HCT116 (cell line): Measurements from ENCODE around the gene PGPEP1. TPM values are rescaled to one million over a fixed set of nuclear protein-coding genes. Genes with fewer than 3 reads are reported as not detected.

ENCODE experiments used
- ATAC-seq: fragments of 200-7000 bp; cut with Tn5 transposase; 2 replicates; pipeline ENCODE4 v1.9.1; 2020; ENCODE audit warnings: mild to moderate bottlenecking, moderate library complexity
- BruUV-seq: library from RNA; stranded (reverse); fragments of 400-500 nt; replicated peaks from 2 replicates; lab custom pipeline; 2021; lab: Mats Ljungman, UMichigan
- CTCF ChIA-PET: fragments of 300-600 bp; sonication (Branson Sonifier 250); formaldehyde crosslinking; loops from one replicate; lab custom pipeline; 2021; ENCODE audit warnings: antibody characterized with exemption; lab: Charles Lee
- POLR2A ChIA-PET: fragments of 300-600, 350-600 bp; sonication (Branson Sonifier 250); formaldehyde crosslinking; loops from one replicate; lab custom pipeline; 2021; ENCODE audit warnings: antibody characterized with exemption; lab: Charles Lee
- RAD21 ChIA-PET, 2 experiments: fragments of 300-600 bp; sonication (Branson Sonifier 250); formaldehyde crosslinking; loops; one replicate each; lab custom pipeline; 2023; ENCODE audit warnings: low total read pairs in 2 of 2; ENCODE audit not compliant: uncharacterized antibody in 2 of 2, unreplicated experiment in 2 of 2, low non-redundant PET in 1 of 2; lab: Charles Lee
- DNase-seq: peaks from one replicate; pipeline ENCODE4 v3.0.0-alpha.2; 2010; ENCODE audit warnings: low read depth, low spot score
- H2AFZ ChIP-seq: fragments of 200-600 bp; shearing (Covaris generic), sonication (generic); 2 replicates; pipeline ENCODE4 v1.6.1; 2017; ENCODE audit warnings: low read depth, mixed run types, mixed read lengths, antibody characterized with exemption, low read length; ENCODE audit not compliant: poor library complexity, severe bottlenecking
- H3K27ac ChIP-seq: 2 replicates; pipeline ENCODE4 v1.5.1; 2012; ENCODE audit warnings: low read depth, low read length
- H3K27me3 ChIP-seq: fragments of 200-600 bp; sonication (generic); 2 replicates; pipeline ENCODE4 v1.6.1; 2016; ENCODE audit warnings: mixed run types, low read length, mixed read lengths; ENCODE audit not compliant: insufficient read depth
- H3K36me3 ChIP-seq, 2 experiments: fragments of 200-500 bp in 1 of 2; fragments of 200-600 bp in 1 of 2; sonication (Bioruptor generic) in 1 of 2; sonication (generic) in 1 of 2; 2 replicates each; pipeline versions ENCODE4 v1.5.1 to v1.6.1; 2014 to 2016; ENCODE audit warnings: low read length in 2 of 2, inconsistent platforms in 1 of 2, mixed read lengths in 1 of 2, mixed run types in 1 of 2; ENCODE audit not compliant: insufficient read depth in 2 of 2, control insufficient read depth in 1 of 2
- H3K4me1 ChIP-seq, 2 experiments: fragments of 200-600 bp in 1 of 2; sonication (generic) in 1 of 2; 2 replicates each; pipeline versions ENCODE4 v1.5.1 to v1.6.1; 2012 to 2017; ENCODE audit warnings: low read length in 2 of 2, inconsistent platforms in 1 of 2, mild to moderate bottlenecking in 1 of 2, mixed read lengths in 1 of 2, mixed run types in 1 of 2, moderate library complexity in 1 of 2; ENCODE audit not compliant: insufficient read depth in 2 of 2, control insufficient read depth in 1 of 2
- H3K4me2 ChIP-seq: fragments of 200-600 bp; sonication (generic); 2 replicates; pipeline ENCODE4 v1.6.1; 2017; ENCODE audit warnings: mixed run types, low read length, mixed read lengths
- H3K4me3 ChIP-seq, 2 experiments: fragments of 200-600 bp in 1 of 2; sonication (generic) in 1 of 2; replicated peaks in 1 of 2; 2 replicates each; pipeline ENCODE4 v1.5.1; 2011 to 2016; ENCODE audit warnings: low read length in 2 of 2, control low read depth in 1 of 2, low read depth in 1 of 2, mild to moderate bottlenecking in 1 of 2, mixed read lengths in 1 of 2, mixed run types in 1 of 2
- H3K79me2 ChIP-seq: fragments of 200-600 bp; sonication (generic); 2 replicates; pipeline ENCODE4 v1.6.1; 2017; ENCODE audit warnings: mild to moderate bottlenecking, mixed run types, low read length, moderate library complexity, mixed read lengths; ENCODE audit not compliant: insufficient read depth
- H3K9ac ChIP-seq: fragments of 200-600 bp; sonication (generic); 2 replicates; pipeline ENCODE4 v1.6.1; 2016; ENCODE audit warnings: low read length, mixed read lengths
- H3K9me2 ChIP-seq: fragments of 200-600 bp; sonication (generic), shearing (Covaris generic); 2 replicates; pipeline ENCODE4 v1.6.1; 2017; ENCODE audit warnings: mixed run types, mild to moderate bottlenecking, moderate library complexity; ENCODE audit not compliant: insufficient read depth
- H3K9me3 ChIP-seq, 2 experiments: fragments of 200-500 bp in 1 of 2; fragments of 200-600 bp in 1 of 2; sonication (Bioruptor generic) in 1 of 2; sonication (generic) in 1 of 2; 2 replicates each; pipeline ENCODE4 v1.6.1; 2014 to 2017; ENCODE audit warnings: low read length in 2 of 2, mixed read lengths in 2 of 2, inconsistent platforms in 1 of 2, low read depth in 1 of 2, mild to moderate bottlenecking in 1 of 2, mixed run types in 1 of 2, moderate library complexity in 1 of 2; ENCODE audit not compliant: control insufficient read depth in 1 of 2, insufficient read depth in 1 of 2
- H4K20me1 ChIP-seq: fragments of 200-600 bp; sonication (generic), shearing (Covaris generic); 2 replicates; pipeline ENCODE4 v1.6.1; 2017; ENCODE audit warnings: mixed run types, mild to moderate bottlenecking, moderate library complexity; ENCODE audit not compliant: insufficient read depth
- CEBPB ChIP-seq: IDR thresholded peaks from 2 replicates; pipeline ENCODE4 v1.6.1; 2012; ENCODE audit warnings: low read depth
- CTCF ChIP-seq, 3 experiments: fragments of 200-600 bp in 1 of 3; sonication (generic) in 1 of 3; IDR thresholded peaks in 2 of 3; conservative IDR thresholded peaks in 1 of 3; 2 replicates each; pipeline ENCODE4 v1.5.1; 2012 to 2017; ENCODE audit warnings: low read depth in 2 of 3, low read length in 2 of 3, antibody characterized with exemption in 1 of 3, borderline replicate concordance in 1 of 3, control low read depth in 1 of 3, mild to moderate bottlenecking in 1 of 3, mixed read lengths in 1 of 3, mixed run types in 1 of 3, moderate library complexity in 1 of 3; ENCODE audit not compliant: insufficient read depth in 1 of 3
- EGR1 ChIP-seq: IDR thresholded peaks from 2 replicates; pipeline ENCODE4 v1.6.1; 2012; ENCODE audit warnings: low read depth
- EZH2 ChIP-seq: fragments of 200-600 bp; sonication (generic); IDR thresholded peaks from 2 replicates; pipeline ENCODE4 v1.6.1; 2017; ENCODE audit warnings: antibody characterized with exemption, mixed run types
- FOSL1 ChIP-seq: IDR thresholded peaks from 2 replicates; pipeline ENCODE4 v1.6.1; 2012; ENCODE audit warnings: low read depth
- JUND ChIP-seq: IDR thresholded peaks from 2 replicates; pipeline ENCODE4 v1.6.1; 2012
- MAX ChIP-seq: IDR thresholded peaks from 2 replicates; pipeline ENCODE4 v1.6.1; 2012
- POLR2AphosphoS5 ChIP-seq: IDR thresholded peaks from 2 replicates; pipeline ENCODE4 v1.6.1; 2011; ENCODE audit warnings: mild to moderate bottlenecking, low read depth, low read length, moderate library complexity
- RAD21 ChIP-seq: IDR thresholded peaks from 2 replicates; pipeline ENCODE4 v1.6.1; 2012; ENCODE audit warnings: low read depth, mild to moderate bottlenecking
- REST ChIP-seq: IDR thresholded peaks from 2 replicates; pipeline ENCODE4 v1.6.1; 2012; ENCODE audit warnings: low read depth
- SIN3A ChIP-seq: IDR thresholded peaks from 2 replicates; pipeline ENCODE4 v1.6.1; 2012; ENCODE audit warnings: low read depth
- SP1 ChIP-seq: IDR thresholded peaks from 2 replicates; pipeline ENCODE4 v1.6.1; 2012; ENCODE audit warnings: low read depth
- SRF ChIP-seq: IDR thresholded peaks from 2 replicates; pipeline ENCODE4 v1.6.1; 2012; ENCODE audit warnings: low read depth
- TCF7L2 ChIP-seq: IDR thresholded peaks from 2 replicates; pipeline ENCODE4 v1.7.0; 2011; ENCODE audit warnings: borderline replicate concordance, inconsistent platforms; ENCODE audit not compliant: insufficient read depth, insufficient read length; ENCODE audit errors: extremely low read depth
- YY1 ChIP-seq: IDR thresholded peaks from 2 replicates; pipeline ENCODE4 v1.6.1; 2011; ENCODE audit warnings: low read length, low read depth, moderate library complexity, mild to moderate bottlenecking; ENCODE audit not compliant: insufficient replicate concordance; ENCODE audit errors: extremely low read depth
- ZBTB33 ChIP-seq: IDR thresholded peaks from 2 replicates; pipeline ENCODE4 v1.6.1; 2011; ENCODE audit warnings: mild to moderate bottlenecking, low read length, moderate library complexity; ENCODE audit not compliant: insufficient replicate concordance; ENCODE audit errors: extremely low read depth
- intact Hi-C: fragments of 100-400 bp; cut with micrococcal nuclease; formaldehyde crosslinking; loops from 2 replicates; pipeline ENCODE4 v1.10.0; 2022
- total RNA-seq: library from RNA; stranded (reverse); gene quantifications from one replicate; pipeline ENCODE4 v1.2.1, GENCODE V29; 2021; ENCODE audit not compliant: unreplicated experiment

Gene PGPEP1
- total RNA-seq, 1 experiment from 2014 or later = 30.9 TPM

GRCh38 chr19:18328340-18329034 is 11.9 kb upstream of the PGPEP1 start (continued):
- no peak for TF ChIP-seq ZBTB33
- TF ChIP-seq EGR1 = no peak

GRCh38 chr19:18329035-18329376 is 11.4 kb upstream of the PGPEP1 start:
- TSS peak; percentile 96 for BruUV-seq
- RAD21 ChIA-PET = interaction anchor here (0.5 to 2.1 kb wide), 5 partner anchors 36 to 55 kb away, joined by 3 to 8 read pairs (median 3); partner anchors contain the start of gene IQCN (in 2 of the 2)
- no peaks in the 10 kb centered on the region for H3K9me3 ChIP-seq
- ATAC-seq = peak; percentile 9
- DNase-seq = no peak
- H3K4me3 ChIP-seq = peak overlapping the region; percentile 45 to 46
- H3K4me1 ChIP-seq = peaks cover 15 to 30% of the 10 kb centered on the region in 2 experiments
- H3K4me2 ChIP-seq = peak overlapping the region; percentile 77
- no peak for TF ChIP-seq CTCF (IDR thresholded peaks at IDR 0.05 in 2 of 3, conservative IDR thresholded peaks at IDR 0.05 in 1 of 3; ENCODE audit: borderline replicate concordance in 1 of 3, insufficient read depth in 1 of 3, low read depth in 2 of 3, low read length in 2 of 3)
- no peak for TF ChIP-seq MAX
- TF ChIP-seq CEBPB = no peak
- TF ChIP-seq JUND = no peak
- TF ChIP-seq FOSL1 = no peak
- no peak for TF ChIP-seq SP1
- no peak for TF ChIP-seq YY1
- no peak for TF ChIP-seq REST
- TF ChIP-seq TCF7L2 = no peak
- TF ChIP-seq POLR2AphosphoS5 = no peak
- TF ChIP-seq SIN3A = no peak
- TF ChIP-seq EZH2 = no peak
- no peak for TF ChIP-seq RAD21
- TF ChIP-seq SRF = no peak
- CTCF ChIA-PET = interaction anchor here (0.6 to 2.9 kb wide), 28 partner anchors 9 to 176 kb away, joined by 3 to 76 read pairs (median 3); partner anchors contain the start of genes IQCN, JUND, PIK3R2 and RAB3A
- peak overlapping the region; percentile 14 for H2AFZ ChIP-seq
- H3K36me3 ChIP-seq = no peaks in the 10 kb centered on the region
- no peaks in the 10 kb centered on the region for H4K20me1 ChIP-seq
- no peaks in the 10 kb centered on the region for H3K79me2 ChIP-seq
- POLR2A ChIA-PET = interaction anchor here (0.8 to 2.6 kb wide), 14 partner anchors 10 to 817 kb away, joined by 3 to 36 read pairs (median 5); partner anchors contain the start of genes GDF15, IQCN, JUND and PGLS
- intact Hi-C loops = loop anchor here (10.0 kb wide), 1 partner anchor 124 kb away; the partner anchor contains the start of gene RAB3A
- H3K27ac ChIP-seq = peak overlapping the region; percentile 45
- H3K9me2 ChIP-seq = no peaks in the 10 kb centered on the region
- no peaks in the 10 kb centered on the region for H3K27me3 ChIP-seq
- peak overlapping the region; percentile 43 for H3K9ac ChIP-seq
